GM23338 (cell line): ENCODE data around the gene USP15. TPM values are rescaled to one million over a fixed set of nuclear protein-coding genes. Genes with fewer than 3 reads are reported as not detected.

Source experiments
- ATAC-seq: fragments of 200-7000 bp; cut with Tn5 transposase; 3 replicates; pipeline ENCODE4 v1.9.1; 2020
- DNase-seq: peaks from one replicate; pipeline ENCODE4 v3.0.0-alpha.2; 2015; ENCODE audit warnings: low spot score
- H2AFZ ChIP-seq: fragments of 200-600 bp; sonication (generic); 2 replicates; pipeline ENCODE4 v1.8.0; 2016; ENCODE audit warnings: antibody characterized with exemption, mild to moderate bottlenecking, moderate library complexity
- H3F3A ChIP-seq: fragments of 200-600 bp; sonication (generic); replicated peaks from 2 replicates; pipeline ENCODE4 v1.8.0; 2017; ENCODE audit warnings: antibody characterized with exemption, mixed run types, low read depth
- H3K27ac ChIP-seq: fragments of 200-600 bp; sonication (generic); 2 replicates; pipeline ENCODE4 v1.6.1; 2016; ENCODE audit warnings: low read depth
- H3K27me3 ChIP-seq: fragments of 200-600 bp; sonication (generic); 2 replicates; pipeline ENCODE4 v1.8.0; 2016; ENCODE audit warnings: mild to moderate bottlenecking, mixed run types, moderate library complexity; ENCODE audit not compliant: insufficient read depth
- H3K36me3 ChIP-seq: fragments of 200-600 bp; sonication (generic); 2 replicates; pipeline ENCODE4 v1.8.0; 2016; ENCODE audit warnings: mild to moderate bottlenecking; ENCODE audit not compliant: insufficient read depth
- H3K4me1 ChIP-seq: fragments of 200-600 bp; sonication (generic); 2 replicates; pipeline ENCODE4 v1.8.0; 2016; ENCODE audit warnings: mild to moderate bottlenecking, moderate library complexity; ENCODE audit not compliant: insufficient read depth
- H3K4me2 ChIP-seq: fragments of 200-600 bp; sonication (generic); 2 replicates; pipeline ENCODE4 v1.7.1; 2017; ENCODE audit warnings: mixed run types
- H3K4me3 ChIP-seq: fragments of 200-600 bp; sonication (generic); 2 replicates; pipeline ENCODE4 v1.6.1; 2016; ENCODE audit warnings: mixed run types
- H3K79me2 ChIP-seq: fragments of 200-600 bp; sonication (generic); replicated peaks from 2 replicates; pipeline ENCODE4 v1.8.0; 2017; ENCODE audit warnings: mild to moderate bottlenecking; ENCODE audit not compliant: insufficient read depth
- H3K9me2 ChIP-seq: fragments of 200-600 bp; sonication (generic); 2 replicates; pipeline ENCODE4 v1.8.0; 2017; ENCODE audit not compliant: insufficient read depth
- H4K20me1 ChIP-seq: fragments of 200-600 bp; sonication (generic); replicated peaks from 2 replicates; pipeline ENCODE4 v1.8.0; 2017; ENCODE audit warnings: mild to moderate bottlenecking; ENCODE audit not compliant: insufficient read depth
- H3K27ac Mint-ChIP-seq: 2 replicates; pipeline ENCODE4 v1.8.0; 2020; ENCODE audit warnings: inconsistent platforms, mild to moderate bottlenecking, moderate library complexity, mixed read lengths
- H3K27me3 Mint-ChIP-seq: 3 replicates; pipeline ENCODE4 v1.8.0; 2022; ENCODE audit warnings: low read depth, mild to moderate bottlenecking, moderate library complexity, mixed read lengths, inconsistent platforms; ENCODE audit not compliant: insufficient read depth, poor library complexity
- H3K36me3 Mint-ChIP-seq: 3 replicates; pipeline ENCODE4 v1.8.0; 2021; ENCODE audit warnings: low read depth, mild to moderate bottlenecking, inconsistent platforms, moderate library complexity, mixed read lengths
- H3K4me1 Mint-ChIP-seq: 3 replicates; pipeline ENCODE4 v1.8.0; 2020; ENCODE audit warnings: mild to moderate bottlenecking, inconsistent platforms, mixed read lengths
- H3K4me3 Mint-ChIP-seq: 3 replicates; pipeline ENCODE4 v1.8.0; 2021; ENCODE audit warnings: moderate library complexity, mild to moderate bottlenecking, inconsistent platforms, mixed read lengths
- H3K9me3 Mint-ChIP-seq: 3 replicates; pipeline ENCODE4 v1.8.0; 2020; ENCODE audit warnings: moderate library complexity, mild to moderate bottlenecking, inconsistent platforms, mixed read lengths
- CREB1 ChIP-seq: fragments of 250-450 bp; sonication (Bioruptor Pico); IDR thresholded peaks from 2 replicates; pipeline ENCODE4 v1.5.0; 2020; ENCODE audit warnings: low read depth, mild to moderate bottlenecking, moderate library complexity
- EZH2 ChIP-seq: fragments of 200-600 bp; sonication (generic); IDR thresholded peaks from one replicate; pipeline ENCODE4 v1.8.0; 2017; ENCODE audit warnings: antibody characterized with exemption, mild to moderate bottlenecking, low read depth; ENCODE audit not compliant: unreplicated experiment
- EZH2phosphoT487 ChIP-seq: fragments of 200-600 bp; sonication (generic); IDR thresholded peaks from one replicate; pipeline ENCODE4 v1.8.1; 2018; ENCODE audit warnings: antibody characterized with exemption; ENCODE audit not compliant: unreplicated experiment
- NANOG ChIP-seq: IDR thresholded peaks from 2 replicates; pipeline ENCODE4 v1.6.1; 2016; ENCODE audit warnings: antibody characterized with exemption, borderline replicate concordance
- STAT1 ChIP-seq: IDR thresholded peaks from one replicate; pipeline ENCODE4 v1.6.1; 2016; ENCODE audit warnings: antibody characterized with exemption; ENCODE audit not compliant: unreplicated experiment
- polyA plus RNA-seq: library from polyadenylated mRNA; unstranded; fragments of >200 nt; fragmentation: Nextera tagmentation; extraction: Ambion mirVana; gene quantifications from 2 replicates; pipeline ENCODE4 v1.2.1, GENCODE V29; 2016
- total RNA-seq: library from RNA; depleted of rRNA; stranded (reverse); fragments of >200 nt; shearing (Covaris generic); gene quantifications from 2 replicates; pipeline ENCODE4 v1.2.3, GENCODE V29; 2014
- TF ChIP-seq, protein P1 (sequence below), 2 experiments: fragments of 200-600 bp in 1 of 2; sonication (generic) in 1 of 2; conservative IDR thresholded peaks; 2 replicates each; pipeline versions ENCODE4 v1.5.1 to v1.6.1; 2016 to 2017; ENCODE audit warnings: antibody characterized with exemption in 2 of 2, low read depth in 2 of 2, mild to moderate bottlenecking in 2 of 2, moderate library complexity in 1 of 2
- TF ChIP-seq, protein P2 (sequence below): IDR thresholded peaks from 2 replicates; pipeline ENCODE4 v1.6.1; 2016; ENCODE audit warnings: antibody characterized with exemption
- TF ChIP-seq, protein P3 (sequence below): IDR thresholded peaks from one replicate; pipeline ENCODE4 v1.6.1; 2018; ENCODE audit warnings: antibody characterized with exemption; ENCODE audit not compliant: unreplicated experiment

Gene USP15
- total and polyA plus RNA-seq, 2 experiments from 2014 or later: 29.5 to 60.3 TPM

DNA sequence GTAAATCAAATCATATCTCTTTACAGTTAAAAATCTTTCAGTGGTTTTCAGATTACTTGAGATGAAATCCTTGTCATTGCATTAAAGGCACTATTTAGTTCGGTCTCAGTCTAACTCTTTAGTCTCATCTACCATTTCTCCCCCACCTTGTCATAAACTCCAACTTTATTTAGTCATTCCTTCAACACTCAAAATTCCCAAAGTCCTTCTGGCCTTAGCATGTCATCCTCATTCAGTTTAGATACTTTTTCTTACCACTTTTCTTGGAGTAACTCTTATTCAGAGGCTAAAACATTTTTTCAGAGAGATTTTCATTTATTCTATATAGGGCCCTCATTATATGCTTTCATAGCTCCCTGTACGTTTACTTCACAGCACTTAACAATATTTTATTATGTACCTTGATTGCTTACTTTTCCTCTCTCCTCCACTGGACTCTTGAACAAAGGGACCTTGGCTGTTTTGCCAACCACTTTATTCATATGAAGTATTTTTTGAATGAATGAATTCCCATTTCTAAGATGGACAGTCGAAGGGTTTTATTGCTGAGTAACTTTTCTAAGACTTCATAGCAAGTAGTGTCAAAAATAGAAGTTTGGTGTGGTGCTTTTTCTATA is 12.8 kb downstream of the USP15 start:
- TF ChIP-seq, protein P1, sequence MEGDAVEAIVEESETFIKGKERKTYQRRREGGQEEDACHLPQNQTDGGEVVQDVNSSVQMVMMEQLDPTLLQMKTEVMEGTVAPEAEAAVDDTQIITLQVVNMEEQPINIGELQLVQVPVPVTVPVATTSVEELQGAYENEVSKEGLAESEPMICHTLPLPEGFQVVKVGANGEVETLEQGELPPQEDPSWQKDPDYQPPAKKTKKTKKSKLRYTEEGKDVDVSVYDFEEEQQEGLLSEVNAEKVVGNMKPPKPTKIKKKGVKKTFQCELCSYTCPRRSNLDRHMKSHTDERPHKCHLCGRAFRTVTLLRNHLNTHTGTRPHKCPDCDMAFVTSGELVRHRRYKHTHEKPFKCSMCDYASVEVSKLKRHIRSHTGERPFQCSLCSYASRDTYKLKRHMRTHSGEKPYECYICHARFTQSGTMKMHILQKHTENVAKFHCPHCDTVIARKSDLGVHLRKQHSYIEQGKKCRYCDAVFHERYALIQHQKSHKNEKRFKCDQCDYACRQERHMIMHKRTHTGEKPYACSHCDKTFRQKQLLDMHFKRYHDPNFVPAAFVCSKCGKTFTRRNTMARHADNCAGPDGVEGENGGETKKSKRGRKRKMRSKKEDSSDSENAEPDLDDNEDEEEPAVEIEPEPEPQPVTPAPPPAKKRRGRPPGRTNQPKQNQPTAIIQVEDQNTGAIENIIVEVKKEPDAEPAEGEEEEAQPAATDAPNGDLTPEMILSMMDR (conservative IDR thresholded peaks at IDR 0.05; ENCODE audit: low read depth in 2 of 2): no peak
- TF ChIP-seq EZH2phosphoT487: no peak
- Histone ChIP-seq H3K4me1 (no peaks in the 10 kb centered on the region), H3K4me3 (no peak overlapping the region), H3K36me3 (no peaks in the 10 kb centered on the region), H3K79me2 (peaks cover 94% of the 10 kb centered on the region), H3K4me2 (no peak overlapping the region), H3K9me2 (no peaks in the 10 kb centered on the region), H3K27ac (no peak overlapping the region), H3K27me3 (no peaks in the 10 kb centered on the region), H4K20me1 (peaks cover 22% of the 10 kb centered on the region), H2AFZ (no peak overlapping the region), H3F3A (no peaks in the 10 kb centered on the region)
- Mint-ChIP-seq H3K27ac (no peak overlapping the region), H3K4me3 (no peak overlapping the region), H3K4me1 (no peaks in the 10 kb centered on the region; the same call in 2 of the 3 replicates), H3K27me3 (no peaks in the 10 kb centered on the region), H3K9me3 (no peaks in the 10 kb centered on the region), H3K36me3 (no peaks in the 10 kb centered on the region)
- ATAC-seq (no peak), DNase-seq (no peak)

DNA sequence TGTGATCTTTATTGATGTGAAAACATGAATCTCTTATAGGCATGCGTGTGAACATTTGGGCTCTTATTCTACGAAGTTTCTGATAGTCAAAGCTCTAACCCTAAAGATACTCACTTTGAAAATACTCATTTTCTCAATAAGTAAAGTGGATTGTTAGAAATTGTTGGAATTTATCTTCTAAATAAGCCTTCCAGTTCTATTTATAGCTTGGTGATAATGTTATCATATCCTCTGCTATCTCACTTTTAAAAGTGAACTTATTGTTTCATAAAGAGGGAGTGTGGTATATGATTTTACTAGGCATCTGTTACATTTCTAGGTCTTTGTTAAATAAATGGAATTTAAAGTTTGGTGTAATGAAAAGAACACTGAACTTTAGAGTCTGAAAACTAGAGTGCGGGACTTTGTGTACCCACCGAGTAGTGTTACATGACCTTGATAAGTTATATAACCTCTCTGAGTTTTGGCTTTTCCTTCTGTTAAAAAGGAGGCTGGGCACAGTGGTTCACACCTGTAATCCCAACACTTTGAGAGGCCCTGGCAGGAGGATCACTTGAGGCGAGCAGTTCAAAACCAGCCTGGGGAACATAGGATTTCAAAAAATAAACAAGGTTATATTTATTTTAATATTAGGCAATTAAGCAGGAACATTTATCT is 13.6 kb downstream of the USP15 start:
- no peaks in the 10 kb centered on the region; the same call in 2 of the 3 replicates for H3K4me1 Mint-ChIP-seq
- no peak overlapping the region for H2AFZ ChIP-seq
- no peak overlapping the region for H3K27ac Mint-ChIP-seq
- ATAC-seq (no peak), DNase-seq (no peak)
- no peaks in the 10 kb centered on the region for H3K27me3 ChIP-seq
- H3K9me2 ChIP-seq: no peaks in the 10 kb centered on the region
- H3K4me2 ChIP-seq: no peak overlapping the region
- H3K79me2 ChIP-seq: peaks cover 94% of the 10 kb centered on the region
- no peaks in the 10 kb centered on the region for H3K36me3 Mint-ChIP-seq
- H3K4me1 ChIP-seq: no peaks in the 10 kb centered on the region
- no peaks in the 10 kb centered on the region for H3K27me3 Mint-ChIP-seq
- H3K9me3 Mint-ChIP-seq: no peaks in the 10 kb centered on the region
- H3K4me3 ChIP-seq: no peak overlapping the region
- H3K4me3 Mint-ChIP-seq: no peak overlapping the region
- peaks cover 23% of the 10 kb centered on the region for H4K20me1 ChIP-seq
- no peaks in the 10 kb centered on the region for H3K36me3 ChIP-seq
- H3K27ac ChIP-seq: no peak overlapping the region
- no peaks in the 10 kb centered on the region for H3F3A ChIP-seq
- TF ChIP-seq EZH2 (no peak), EZH2phosphoT487 (no peak), CREB1 (CRISPR knock-in tag) (no peak), STAT1 (no peak), NANOG (no peak)
- TF ChIP-seq, protein P2, sequence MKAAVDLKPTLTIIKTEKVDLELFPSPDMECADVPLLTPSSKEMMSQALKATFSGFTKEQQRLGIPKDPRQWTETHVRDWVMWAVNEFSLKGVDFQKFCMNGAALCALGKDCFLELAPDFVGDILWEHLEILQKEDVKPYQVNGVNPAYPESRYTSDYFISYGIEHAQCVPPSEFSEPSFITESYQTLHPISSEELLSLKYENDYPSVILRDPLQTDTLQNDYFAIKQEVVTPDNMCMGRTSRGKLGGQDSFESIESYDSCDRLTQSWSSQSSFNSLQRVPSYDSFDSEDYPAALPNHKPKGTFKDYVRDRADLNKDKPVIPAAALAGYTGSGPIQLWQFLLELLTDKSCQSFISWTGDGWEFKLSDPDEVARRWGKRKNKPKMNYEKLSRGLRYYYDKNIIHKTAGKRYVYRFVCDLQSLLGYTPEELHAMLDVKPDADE: no peak
- TF ChIP-seq, protein P3, sequence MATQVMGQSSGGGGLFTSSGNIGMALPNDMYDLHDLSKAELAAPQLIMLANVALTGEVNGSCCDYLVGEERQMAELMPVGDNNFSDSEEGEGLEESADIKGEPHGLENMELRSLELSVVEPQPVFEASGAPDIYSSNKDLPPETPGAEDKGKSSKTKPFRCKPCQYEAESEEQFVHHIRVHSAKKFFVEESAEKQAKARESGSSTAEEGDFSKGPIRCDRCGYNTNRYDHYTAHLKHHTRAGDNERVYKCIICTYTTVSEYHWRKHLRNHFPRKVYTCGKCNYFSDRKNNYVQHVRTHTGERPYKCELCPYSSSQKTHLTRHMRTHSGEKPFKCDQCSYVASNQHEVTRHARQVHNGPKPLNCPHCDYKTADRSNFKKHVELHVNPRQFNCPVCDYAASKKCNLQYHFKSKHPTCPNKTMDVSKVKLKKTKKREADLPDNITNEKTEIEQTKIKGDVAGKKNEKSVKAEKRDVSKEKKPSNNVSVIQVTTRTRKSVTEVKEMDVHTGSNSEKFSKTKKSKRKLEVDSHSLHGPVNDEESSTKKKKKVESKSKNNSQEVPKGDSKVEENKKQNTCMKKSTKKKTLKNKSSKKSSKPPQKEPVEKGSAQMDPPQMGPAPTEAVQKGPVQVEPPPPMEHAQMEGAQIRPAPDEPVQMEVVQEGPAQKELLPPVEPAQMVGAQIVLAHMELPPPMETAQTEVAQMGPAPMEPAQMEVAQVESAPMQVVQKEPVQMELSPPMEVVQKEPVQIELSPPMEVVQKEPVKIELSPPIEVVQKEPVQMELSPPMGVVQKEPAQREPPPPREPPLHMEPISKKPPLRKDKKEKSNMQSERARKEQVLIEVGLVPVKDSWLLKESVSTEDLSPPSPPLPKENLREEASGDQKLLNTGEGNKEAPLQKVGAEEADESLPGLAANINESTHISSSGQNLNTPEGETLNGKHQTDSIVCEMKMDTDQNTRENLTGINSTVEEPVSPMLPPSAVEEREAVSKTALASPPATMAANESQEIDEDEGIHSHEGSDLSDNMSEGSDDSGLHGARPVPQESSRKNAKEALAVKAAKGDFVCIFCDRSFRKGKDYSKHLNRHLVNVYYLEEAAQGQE: no peak
- TF ChIP-seq, protein P1 (conservative IDR thresholded peaks at IDR 0.05; ENCODE audit: low read depth in 2 of 2): no peak
